ENCODE results near the gene CPEB1. TPM values are rescaled to one million over a fixed set of nuclear protein-coding genes. Genes with fewer than 3 reads are reported as not detected.

CPEB1 gene
- total and polyA plus RNA-seq, 2 of the 13 experiments (the other 11 are each of a cell fraction or from before 2014, with no cell fraction given) = 0.03 to 0.07 TPM

- TF ChIP-seq ZBTB34 (CRISPR knock-in tag; IDR thresholded peaks at IDR 0.05) (no peak), MTA3 (CRISPR knock-in tag; IDR thresholded peaks at IDR 0.05) (no peak), ZNF772 (CRISPR knock-in tag; IDR thresholded peaks at IDR 0.05) (no peak), ZGPAT (CRISPR knock-in tag; IDR thresholded peaks at IDR 0.05) (0 out of 2 replicates have a peak, but pooled peaks have one; percentile 37), ZNF329 (CRISPR knock-in tag; IDR thresholded peaks at IDR 0.05; ENCODE audit: low read depth) (no peak), ZNF276 (CRISPR knock-in tag; IDR thresholded peaks at IDR 0.05; ENCODE audit: low read depth) (no peak), ESRRA (CRISPR knock-in tag; IDR thresholded peaks at IDR 0.05; ENCODE audit: low read depth) (no peak), NR2C2 (CRISPR knock-in tag; IDR thresholded peaks at IDR 0.05; ENCODE audit: borderline replicate concordance) (no peak), ZBTB25 (CRISPR knock-in tag; IDR thresholded peaks at IDR 0.05) (no peak), ZNF891 (CRISPR knock-in tag; IDR thresholded peaks at IDR 0.05) (no peak), ZSCAN25 (CRISPR knock-in tag; IDR thresholded peaks at IDR 0.05) (no peak), ZNF232 (CRISPR knock-in tag; IDR thresholded peaks at IDR 0.05; ENCODE audit: borderline replicate concordance) (no peak), SAP130 (CRISPR knock-in tag; IDR thresholded peaks at IDR 0.05; ENCODE audit: low read depth) (peak; percentile 28; the same call in 1 of the 2 replicates), ZNF839 (CRISPR knock-in tag; IDR thresholded peaks at IDR 0.05; ENCODE audit: borderline replicate concordance) (peak; percentile 53; the same call in 1 of the 2 replicates), GATA4 (IDR thresholded peaks at IDR 0.05; ENCODE audit: borderline replicate concordance, low read depth) (no peak), HINFP (CRISPR knock-in tag; IDR thresholded peaks at IDR 0.05; ENCODE audit: low read depth) (no peak), ZNF547 (CRISPR knock-in tag; IDR thresholded peaks at IDR 0.05) (no peak), TRAFD1 (CRISPR knock-in tag; IDR thresholded peaks at IDR 0.05; ENCODE audit: borderline replicate concordance) (no peak), PCBP2 (optimal IDR thresholded peaks at IDR 0.05; ENCODE audit: low read depth, low read length, poor library complexity, severe bottlenecking) (no peak), JARID2 (CRISPR knock-in tag; IDR thresholded peaks at IDR 0.05; ENCODE audit: insufficient replicate concordance) (no peak)
Observed at GRCh38 chr15:82530606-82531379, 116.4 kb downstream of the CPEB1 start (continued).

All from HepG2 (cell line).